Gastrocnemius medialis (tissue), 4 donors: Measurements from ENCODE around the gene ADGRF4. TPM values are rescaled to one million over a fixed set of nuclear protein-coding genes. Genes with fewer than 3 reads are reported as not detected.

ENCODE experiments used
- ATAC-seq, 2 donors: fragments of 150-250 bp; one replicate each; pipeline ENCODE4 v1.9.1; 2016
- DNase-seq, 2 donors: peaks; one replicate each; pipeline ENCODE4 v3.0.0-alpha.2; 2019
- H3K27ac ChIP-seq, 4 donors: fragments of 200-600 bp; sonication (generic); 1 replicate in 1 of 4; 2 replicates in 3 of 4; pipeline ENCODE4 v1.5.1; 2016 to 2018; ENCODE audit warnings: mild to moderate bottlenecking in 2 of 4, moderate library complexity in 1 of 4
- H3K27me3 ChIP-seq, 3 donors: fragments of 200-600 bp; sonication (generic) in 2 of 3; 1 replicate in 1 of 3; 2 replicates in 2 of 3; pipeline versions ENCODE4 v1.5.1 to v1.6.0; 2016 to 2019; ENCODE audit warnings: mild to moderate bottlenecking in 1 of 3, moderate library complexity in 1 of 3
- H3K36me3 ChIP-seq, 2 donors: fragments of 200-600 bp; sonication (generic) in 1 of 2; one replicate each; pipeline ENCODE4 v1.5.1; 2017 to 2018
- H3K4me1 ChIP-seq, 2 donors: fragments of 200-600 bp; sonication (generic) in 1 of 2; one replicate each; pipeline ENCODE4 v1.5.1; 2016 to 2017; ENCODE audit warnings: mild to moderate bottlenecking in 2 of 2
- H3K4me3 ChIP-seq, 4 donors: fragments of 200-600 bp; sonication (generic) in 3 of 4; 1 replicate in 1 of 4; 2 replicates in 3 of 4; pipeline ENCODE4 v1.5.1; 2016 to 2019; ENCODE audit warnings: mild to moderate bottlenecking in 2 of 4
- H3K9me3 ChIP-seq, 3 donors: fragments of 200-600 bp; sonication (generic) in 2 of 3; 1 replicate in 1 of 3; 2 replicates in 2 of 3; pipeline ENCODE4 v1.5.1; 2016 to 2019
- POLR2A ChIP-seq, 2 donors: fragments of 450-650 bp; IDR thresholded peaks; one replicate each; pipeline ENCODE4 v1.6.1; 2017; ENCODE audit warnings: antibody characterized with exemption in 2 of 2, mild to moderate bottlenecking in 2 of 2, moderate library complexity in 2 of 2
- in situ Hi-C, 4 donors: fragments of 200-750 bp; cut with MboI; loops; one replicate each; pipeline versions ENCODE4 v1.15.0 to v1.8.0; 2017; ENCODE audit warnings: low sequenced_read_pairs in 4 of 4
- intact Hi-C: fragments of 100-400 bp; cut with DNase I; formaldehyde crosslinking; loops from one replicate; pipeline ENCODE4 v1.15.1; 2023; ENCODE audit warnings: low total_unique reads
- total RNA-seq, 4 donors: library from RNA; depleted of rRNA; stranded (reverse); fragments of >200 nt; gene quantifications; one replicate each; pipeline versions ENCODE4 v1.1.0 to v1.2.3, GENCODE V29; 2016
- TF ChIP-seq, protein P1 (sequence below), 5 experiments: fragments of 450-650 bp in 3 of 5; fragments of 200-600 bp in 2 of 5; sonication (generic) in 2 of 5; IDR thresholded peaks in 4 of 5; conservative IDR thresholded peaks in 1 of 5; 1 replicate in 4 of 5; 2 replicates in 1 of 5; pipeline ENCODE4 v1.5.1; 2016 to 2019; ENCODE audit warnings: antibody characterized with exemption in 5 of 5, mild to moderate bottlenecking in 3 of 5, moderate library complexity in 3 of 5

The ADGRF4 gene
- total RNA-seq, 4 donors from 2014 or later: 0.07 TPM; not detected in 3

- ATAC-seq (peak; percentile 79 to 86), DNase-seq (no peak)
- peaks cover 0 to 15% of the 10 kb centered on the region in 2 donors for H3K4me1 ChIP-seq
- TF ChIP-seq POLR2A (IDR thresholded peaks at IDR 0.05): no peak
- TF ChIP-seq, protein P1, sequence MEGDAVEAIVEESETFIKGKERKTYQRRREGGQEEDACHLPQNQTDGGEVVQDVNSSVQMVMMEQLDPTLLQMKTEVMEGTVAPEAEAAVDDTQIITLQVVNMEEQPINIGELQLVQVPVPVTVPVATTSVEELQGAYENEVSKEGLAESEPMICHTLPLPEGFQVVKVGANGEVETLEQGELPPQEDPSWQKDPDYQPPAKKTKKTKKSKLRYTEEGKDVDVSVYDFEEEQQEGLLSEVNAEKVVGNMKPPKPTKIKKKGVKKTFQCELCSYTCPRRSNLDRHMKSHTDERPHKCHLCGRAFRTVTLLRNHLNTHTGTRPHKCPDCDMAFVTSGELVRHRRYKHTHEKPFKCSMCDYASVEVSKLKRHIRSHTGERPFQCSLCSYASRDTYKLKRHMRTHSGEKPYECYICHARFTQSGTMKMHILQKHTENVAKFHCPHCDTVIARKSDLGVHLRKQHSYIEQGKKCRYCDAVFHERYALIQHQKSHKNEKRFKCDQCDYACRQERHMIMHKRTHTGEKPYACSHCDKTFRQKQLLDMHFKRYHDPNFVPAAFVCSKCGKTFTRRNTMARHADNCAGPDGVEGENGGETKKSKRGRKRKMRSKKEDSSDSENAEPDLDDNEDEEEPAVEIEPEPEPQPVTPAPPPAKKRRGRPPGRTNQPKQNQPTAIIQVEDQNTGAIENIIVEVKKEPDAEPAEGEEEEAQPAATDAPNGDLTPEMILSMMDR (IDR thresholded peaks at IDR 0.05 in 4 of 5, conservative IDR thresholded peaks at IDR 0.05 in 1 of 5): no peak
- H3K4me3 ChIP-seq: no peak overlapping the region
- in situ Hi-C loops (no loop called here), intact Hi-C loops (no loop called here)
- no peaks in the 10 kb centered on the region for H3K27me3 ChIP-seq
- H3K9me3 ChIP-seq: no peaks in the 10 kb centered on the region
- no peaks in the 10 kb centered on the region for H3K36me3 ChIP-seq
- peak overlapping the region in 3 of 4 donors; percentile 45 to 61 (median 47) for H3K27ac ChIP-seq
Measured at GRCh38 chr6:47679322-47679906, 19.0 kb upstream of the ADGRF4 start.

GRCh38 chr6:47680051-47680450 lies 18.3 kb upstream of the ADGRF4 start:
- no peak for TF ChIP-seq POLR2A (IDR thresholded peaks at IDR 0.05)
- TF ChIP-seq, protein P1 (IDR thresholded peaks at IDR 0.05 in 4 of 5, conservative IDR thresholded peaks at IDR 0.05 in 1 of 5): no peak
- intact Hi-C loops (no loop called here), in situ Hi-C loops (no loop called here)
- ATAC-seq (peak; percentile 45 to 49), DNase-seq (no peak)
- H3K4me1 ChIP-seq: peaks cover 0 to 15% of the 10 kb centered on the region in 2 donors
- H3K36me3 ChIP-seq: no peaks in the 10 kb centered on the region
- no peaks in the 10 kb centered on the region for H3K9me3 ChIP-seq
- H3K4me3 ChIP-seq: no peak overlapping the region
- peak overlapping the region in 3 of 4 donors; percentile 45 to 61 (median 47) for H3K27ac ChIP-seq
- H3K27me3 ChIP-seq: no peaks in the 10 kb centered on the region

DNA sequence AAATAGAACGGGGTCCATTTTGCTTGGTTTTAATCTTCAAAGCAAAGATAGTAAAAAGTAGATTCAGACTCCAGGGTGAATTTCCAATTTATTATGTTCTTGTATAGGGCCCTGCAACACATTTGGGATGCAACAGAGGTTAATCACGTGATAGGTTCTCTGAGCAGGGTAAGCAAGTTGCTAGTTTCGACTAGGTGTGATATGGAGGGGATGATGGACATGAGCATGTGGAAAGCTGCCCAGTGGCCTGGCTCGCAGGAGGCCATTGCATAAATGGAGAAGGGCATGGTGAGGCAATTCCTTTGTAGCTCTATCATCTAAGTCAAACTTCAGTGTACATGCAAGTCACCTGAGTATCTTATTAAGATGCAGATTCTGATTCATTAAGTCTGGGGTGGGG lies 17.7 kb upstream of the ADGRF4 start:
- H3K27me3 ChIP-seq: no peaks in the 10 kb centered on the region
- intact Hi-C loops (no loop called here), in situ Hi-C loops (no loop called here)
- H3K27ac ChIP-seq: no peak overlapping the region
- no peaks in the 10 kb centered on the region for H3K36me3 ChIP-seq
- DNase-seq (peak in 1 of 2 donors; percentile 21), ATAC-seq (no peak)
- H3K4me1 ChIP-seq: peaks cover 0 to 15% of the 10 kb centered on the region in 2 donors
- no peaks in the 10 kb centered on the region for H3K9me3 ChIP-seq
- TF ChIP-seq, protein P1 (IDR thresholded peaks at IDR 0.05 in 4 of 5, conservative IDR thresholded peaks at IDR 0.05 in 1 of 5): no peak
- no peak for TF ChIP-seq POLR2A (IDR thresholded peaks at IDR 0.05)
- H3K4me3 ChIP-seq: no peak overlapping the region

DNA sequence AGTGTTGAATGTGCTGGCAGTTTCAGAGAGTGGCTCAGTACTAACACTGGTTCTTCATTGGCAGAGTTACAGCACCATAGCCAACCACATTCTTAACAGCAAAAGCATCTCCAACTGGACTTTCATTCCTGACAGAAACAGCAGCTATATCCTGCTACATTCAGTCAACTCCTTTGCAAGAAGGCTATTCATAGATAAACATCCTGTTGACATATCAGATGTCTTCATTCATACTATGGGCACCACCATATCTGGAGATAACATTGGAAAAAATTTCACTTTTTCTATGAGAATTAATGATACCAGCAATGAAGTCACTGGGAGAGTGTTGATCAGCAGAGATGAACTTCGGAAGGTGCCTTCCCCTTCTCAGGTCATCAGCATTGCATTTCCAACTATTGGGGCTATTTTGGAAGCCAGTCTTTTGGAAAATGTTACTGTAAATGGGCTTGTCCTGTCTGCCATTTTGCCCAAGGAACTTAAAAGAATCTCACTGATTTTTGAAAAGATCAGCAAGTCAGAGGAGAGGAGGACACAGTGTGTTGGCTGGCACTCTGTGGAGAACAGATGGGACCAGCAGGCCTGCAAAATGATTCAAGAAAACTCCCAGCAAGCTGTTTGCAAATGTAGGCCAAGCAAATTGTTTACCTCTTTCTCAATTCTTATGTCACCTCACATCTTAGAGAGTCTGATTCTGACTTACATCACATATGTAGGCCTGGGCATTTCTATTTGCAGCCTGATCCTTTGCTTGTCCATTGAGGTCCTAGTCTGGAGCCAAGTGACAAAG lies 17.0 kb upstream of the ADGRF4 start:
- Histone ChIP-seq H3K4me3 (no peak overlapping the region), H3K36me3 (no peaks in the 10 kb centered on the region), H3K27ac (no peak overlapping the region), H3K9me3 (no peaks in the 10 kb centered on the region), H3K4me1 (peaks cover 0 to 15% of the 10 kb centered on the region in 2 donors), H3K27me3 (no peaks in the 10 kb centered on the region)
- DNase-seq (no peak), ATAC-seq (no peak)
- no peak for TF ChIP-seq POLR2A (IDR thresholded peaks at IDR 0.05)
- TF ChIP-seq, protein P1 (IDR thresholded peaks at IDR 0.05 in 4 of 5, conservative IDR thresholded peaks at IDR 0.05 in 1 of 5): no peak
- in situ Hi-C loops (no loop called here), intact Hi-C loops (no loop called here)
